Nephron progenitor cell (in vitro differentiated cells): Measurements from ENCODE around the gene ATL3.

Experiments
- DNase-seq: peaks from one replicate; pipeline ENCODE4 v3.0.0; 2021
- H3K27ac Mint-ChIP-seq: 2 replicates; pipeline ENCODE4 v1.8.0; 2021; ENCODE audit warnings: mild to moderate bottlenecking, moderate library complexity, mixed read lengths
- H3K27me3 Mint-ChIP-seq: 2 replicates; pipeline ENCODE4 v1.8.0; 2021; ENCODE audit warnings: mild to moderate bottlenecking, low read depth, mixed read lengths; ENCODE audit not compliant: poor library complexity
- H3K36me3 Mint-ChIP-seq: 2 replicates; pipeline ENCODE4 v1.8.0; 2021; ENCODE audit warnings: low read depth, mixed read lengths
- H3K4me1 Mint-ChIP-seq: 2 replicates; pipeline ENCODE4 v1.8.0; 2021; ENCODE audit warnings: mixed read lengths
- H3K4me3 Mint-ChIP-seq: 2 replicates; pipeline ENCODE4 v1.8.0; 2021; ENCODE audit warnings: mild to moderate bottlenecking, moderate library complexity, mixed read lengths
- H3K9me3 Mint-ChIP-seq: 2 replicates; pipeline ENCODE4 v1.8.0; 2021; ENCODE audit warnings: mild to moderate bottlenecking, moderate library complexity, mixed read lengths
- CTCF ChIP-seq: fragments of 200-600 bp; sonication (generic); IDR thresholded peaks from 2 replicates; pipeline ENCODE4 v1.5.0; 2021; ENCODE audit warnings: antibody characterized with exemption

The ATL3 gene

GRCh38 chr11:63672156-63672463, 934 bp upstream of the ATL3 start:
- Mint-ChIP-seq H3K4me1 (peaks cover 5% of the 10 kb centered on the region), H3K36me3 (peaks cover 15% of the 10 kb centered on the region), H3K9me3 (peaks cover 14% of the 10 kb centered on the region), H3K4me3 (no peak overlapping the region), H3K27ac (no peak overlapping the region), H3K27me3 (peaks cover 46% of the 10 kb centered on the region)
- no peak for TF ChIP-seq CTCF
- DNase-seq, result no peak

GRCh38 chr11:63670433-63671321, 499 bp downstream of the ATL3 start:
- H3K4me1 Mint-ChIP-seq, result peaks cover 5% of the 10 kb centered on the region
- H3K9me3 Mint-ChIP-seq, result peaks cover 14% of the 10 kb centered on the region
- peak overlapping the region; percentile 74 for H3K4me3 Mint-ChIP-seq
- H3K27ac Mint-ChIP-seq, result no peak overlapping the region
- no peak for DNase-seq
- TF ChIP-seq CTCF, result no peak
- peaks cover 46% of the 10 kb centered on the region for H3K27me3 Mint-ChIP-seq
- peaks cover 15% of the 10 kb centered on the region for H3K36me3 Mint-ChIP-seq

- H3K4me1 Mint-ChIP-seq, result peaks cover 5% of the 10 kb centered on the region
- no peak for DNase-seq
- no peak overlapping the region for H3K27ac Mint-ChIP-seq
- peaks cover 14% of the 10 kb centered on the region for H3K9me3 Mint-ChIP-seq
- H3K27me3 Mint-ChIP-seq, result peaks cover 46% of the 10 kb centered on the region
- TF ChIP-seq CTCF, result no peak
- peaks cover 15% of the 10 kb centered on the region for H3K36me3 Mint-ChIP-seq
- H3K4me3 Mint-ChIP-seq, result peak overlapping the region; percentile 74
Observed at GRCh38 chr11:63670096-63670432, 1.1 kb downstream of the ATL3 start.

GRCh38 chr11:63667995-63668795, 3.0 kb downstream of the ATL3 start:
- no peak overlapping the region for H3K4me3 Mint-ChIP-seq
- peaks cover 5% of the 10 kb centered on the region for H3K4me1 Mint-ChIP-seq
- no peak for DNase-seq

GRCh38 chr11:63666874-63667273, 4.3 kb downstream of the ATL3 start:
- Mint-ChIP-seq H3K4me3 (no peak overlapping the region), H3K4me1 (peaks cover 5% of the 10 kb centered on the region), H3K27ac (no peak overlapping the region), H3K9me3 (peaks cover 4% of the 10 kb centered on the region), H3K27me3 (peaks cover 25% of the 10 kb centered on the region), H3K36me3 (peaks cover 15% of the 10 kb centered on the region)
- TF ChIP-seq CTCF, result no peak
- DNase-seq, result no peak

More at GRCh38 chr11:63667995-63668795, 3.0 kb downstream of the ATL3 start:
- Mint-ChIP-seq H3K27me3 (peaks cover 36% of the 10 kb centered on the region), H3K27ac (no peak overlapping the region), H3K9me3 (peaks cover 14% of the 10 kb centered on the region), H3K36me3 (peaks cover 15% of the 10 kb centered on the region)
- TF ChIP-seq CTCF, result no peak
